Measurements from ENCODE around the gene CNTNAP2.

- TF ChIP-seq POLR2A (IDR thresholded peaks at IDR 0.05) (no peak), CTCF (IDR thresholded peaks at IDR 0.05 in 4 of 5, conservative IDR thresholded peaks at IDR 0.05 in 1 of 5) (no peak)
These were observed 3.8 kb upstream of the CNTNAP2 start for GRCh38 chr7:146112755-146113154.

Data from gastrocnemius medialis (tissue), 4 donors.